Prostate gland (tissue), 2 donors: Measurements from ENCODE around the gene NOL3. TPM values are rescaled to one million over a fixed set of nuclear protein-coding genes. Genes with fewer than 3 reads are reported as not detected.
A peak's percentile ranks its signal among the peaks of the same experiment; 100 is the strongest.

ENCODE experiments used
- DNase-seq: peaks from one replicate; pipeline ENCODE4 v3.0.0-alpha.2; 2019; ENCODE audit warnings: low spot score
- H3K27ac ChIP-seq, 2 donors: fragments of 200-600 bp; sonication (generic); 2 replicates each; pipeline ENCODE4 v1.5.1; 2017 to 2019
- H3K27me3 ChIP-seq: fragments of 200-600 bp; sonication (generic); replicated peaks from 2 replicates; pipeline ENCODE4 v1.5.1; 2019; ENCODE audit not compliant: insufficient read depth
- H3K36me3 ChIP-seq, 2 donors: fragments of 200-600 bp; sonication (generic); 1 replicate in 1 of 2; 2 replicates in 1 of 2; pipeline versions ENCODE4 v1.5.1 to v1.8.1; 2017 to 2019
- H3K4me1 ChIP-seq: fragments of 200-600 bp; sonication (generic); replicated peaks from 2 replicates; pipeline ENCODE4 v1.5.1; 2019
- H3K4me3 ChIP-seq, 2 donors: fragments of 200-600 bp; sonication (generic); 2 replicates each; pipeline ENCODE4 v1.5.1; 2017 to 2019
- H3K9me3 ChIP-seq: fragments of 200-600 bp; sonication (generic); 2 replicates; pipeline ENCODE4 v1.5.1; 2017
- CTCF ChIP-seq, 4 experiments: fragments of 200-600 bp in 2 of 4; fragments of 450-650 bp in 2 of 4; sonication (generic) in 2 of 4; IDR thresholded peaks; 1 replicate in 3 of 4; 2 replicates in 1 of 4; pipeline ENCODE4 v1.5.1; 2016 to 2019; ENCODE audit warnings: antibody characterized with exemption in 4 of 4, mild to moderate bottlenecking in 2 of 4, moderate library complexity in 2 of 4
- POLR2A ChIP-seq: fragments of 450-650 bp; IDR thresholded peaks from one replicate; pipeline ENCODE4 v1.6.1; 2016; ENCODE audit warnings: antibody characterized with exemption, mild to moderate bottlenecking
- POLR2AphosphoS5 ChIP-seq: sonication (generic); formaldehyde crosslinking; IDR thresholded peaks from one replicate; pipeline ENCODE4 v1.6.1; 2017; ENCODE audit warnings: antibody characterized with exemption
- WGBS: methylation state at CpG from one replicate; pipeline ENCODE4 v1.1.5; 2018; 5-methylcytosine and 5-hydroxymethylcytosine counted together
- intact Hi-C: fragments of 100-400 bp; cut with DNase I; formaldehyde crosslinking; loops from one replicate; pipeline ENCODE4 v1.14.2; 2022
- total RNA-seq, 2 donors: library from RNA; depleted of rRNA; stranded (reverse); fragments of >200 nt; gene quantifications; one replicate each; pipeline ENCODE4 v1.1.0, GENCODE V29; 2016

NOL3 gene
- total RNA-seq, 2 donors from 2014 or later, result 60.8 to 129 TPM

- Histone ChIP-seq H3K36me3 (no peaks in the 10 kb centered on the region), H3K4me3 (peak overlapping the region; percentile 70 to 82), H3K9me3 (no peaks in the 10 kb centered on the region), H3K27me3 (no peaks in the 10 kb centered on the region), H3K27ac (no peak overlapping the region), H3K4me1 (peaks cover 14% of the 10 kb centered on the region)
- intact Hi-C loops, result loop anchor here (2.0 kb wide), 1 partner anchor 208 kb away; no protein-coding TSS in a partner anchor
- TF ChIP-seq POLR2A (no peak), CTCF (IDR thresholded peaks at IDR 0.05) (peak; percentile 35 to 91 (median 88)), POLR2AphosphoS5 (peak; percentile 82)
- WGBS, result 15% methylated on average over 24 of the region's 43 CpGs
- DNase-seq, result peak; percentile 82
Observed at GRCh38 chr16:67184995-67185650, 14.8 kb downstream of the NOL3 start.

GRCh38 chr16:67185651-67186134 is 15.4 kb downstream of the NOL3 start:
- no peaks in the 10 kb centered on the region for H3K36me3 ChIP-seq
- no peaks in the 10 kb centered on the region for H3K9me3 ChIP-seq
- H3K27me3 ChIP-seq, result no peaks in the 10 kb centered on the region
- 11% methylated on average over 12 of the region's 12 CpGs for WGBS
- H3K4me1 ChIP-seq, result peaks cover 14% of the 10 kb centered on the region
- H3K4me3 ChIP-seq, result no peak overlapping the region
- intact Hi-C loops, result loop anchor here (2.0 kb wide), 1 partner anchor 209 kb away; no protein-coding TSS in a partner anchor
- DNase-seq, result no peak
- no peak overlapping the region for H3K27ac ChIP-seq
- no peak for TF ChIP-seq CTCF (IDR thresholded peaks at IDR 0.05)
- TF ChIP-seq POLR2AphosphoS5, result no peak
- TF ChIP-seq POLR2A, result no peak

- 54% methylated on average over 4 of the region's 5 CpGs for WGBS
- Histone ChIP-seq H3K27me3 (no peaks in the 10 kb centered on the region), H3K27ac (no peak overlapping the region), H3K4me1 (peaks cover 16% of the 10 kb centered on the region), H3K4me3 (no peak overlapping the region), H3K9me3 (no peaks in the 10 kb centered on the region), H3K36me3 (no peaks in the 10 kb centered on the region)
- intact Hi-C loops, result no loop called here
- TF ChIP-seq POLR2A (no peak), CTCF (IDR thresholded peaks at IDR 0.05) (no peak), POLR2AphosphoS5 (no peak)
- no peak for DNase-seq
Observed at GRCh38 chr16:67186550-67186950, 16.2 kb downstream of the NOL3 start.

GRCh38 chr16:67187175-67187890 is 17.0 kb downstream of the NOL3 start:
- Histone ChIP-seq H3K9me3 (no peaks in the 10 kb centered on the region), H3K4me1 (peaks cover 18% of the 10 kb centered on the region), H3K4me3 (no peak overlapping the region), H3K27ac (no peak overlapping the region), H3K36me3 (no peaks in the 10 kb centered on the region), H3K27me3 (no peaks in the 10 kb centered on the region)
- WGBS, result 92% methylated on average over 20 of the region's 26 CpGs
- DNase-seq, result no peak
- TF ChIP-seq POLR2AphosphoS5 (no peak), CTCF (IDR thresholded peaks at IDR 0.05) (no peak), POLR2A (no peak)
- intact Hi-C loops, result no loop called here
